Measurements from ENCODE around the gene DCTN5.
A peak's percentile ranks its signal among the peaks of the same experiment; 100 is the strongest.

DCTN5 gene

GRCh38 chr16:23663918-23664317 lies 22.7 kb downstream of the DCTN5 start:
- DNase-seq (ENCODE audit: low read depth), result no peak

GRCh38 chr16:23666571-23667354 lies 25.5 kb downstream of the DCTN5 start:
- DNase-seq (ENCODE audit: low read depth), result no peak

- DNase-seq (ENCODE audit: low read depth), result no peak
Measured at GRCh38 chr16:23667355-23667659, 26.0 kb downstream of the DCTN5 start.

GRCh38 chr16:23668225-23668624 lies 27.0 kb downstream of the DCTN5 start:
- DNase-seq (ENCODE audit: low read depth), result no peak

- no peak for DNase-seq (ENCODE audit: low read depth)
Measured at GRCh38 chr16:23668873-23669272, 27.6 kb downstream of the DCTN5 start.

- DNase-seq (ENCODE audit: low read depth), result peak; percentile 67
Measured at GRCh38 chr16:23670137-23670776, 29.0 kb downstream of the DCTN5 start.

- no peak for DNase-seq (ENCODE audit: low read depth)
Measured at GRCh38 chr16:23673971-23674614, 32.8 kb downstream of the DCTN5 start.

GRCh38 chr16:23676924-23677480 lies 35.7 kb downstream of the DCTN5 start:
- DNase-seq (ENCODE audit: low read depth), result no peak

GRCh38 chr16:23678430-23679273 lies 37.4 kb downstream of the DCTN5 start, which contains the start of gene PLK1:
Gene PLK1 (plus strand): TSS chr16:23678889. CDS start chr16:23678933, 44 bp downstream.
- no peak for DNase-seq (ENCODE audit: low read depth)

GRCh38 chr16:23679274-23679985 lies 38.2 kb downstream of the DCTN5 start:
- no peak for DNase-seq (ENCODE audit: low read depth)

- DNase-seq (ENCODE audit: low read depth), result no peak
Measured at GRCh38 chr16:23679986-23680336, 38.7 kb downstream of the DCTN5 start.

GRCh38 chr16:23682181-23682580 lies 40.9 kb downstream of the DCTN5 start:
- DNase-seq (ENCODE audit: low read depth), result no peak

GRCh38 chr16:23683487-23683886 lies 42.2 kb downstream of the DCTN5 start:
- DNase-seq (ENCODE audit: low read depth), result no peak

- no peak for DNase-seq (ENCODE audit: low read depth)
Measured at GRCh38 chr16:23687034-23687808, 46.0 kb downstream of the DCTN5 start.

GRCh38 chr16:23689442-23690187 lies 48.3 kb downstream of the DCTN5 start:
- no peak for DNase-seq (ENCODE audit: low read depth)

GRCh38 chr16:23690771-23691482 lies 49.7 kb downstream of the DCTN5 start:
- DNase-seq (ENCODE audit: low read depth), result no peak

- DNase-seq (ENCODE audit: low read depth), result no peak
Measured at GRCh38 chr16:23691483-23692189, 50.4 kb downstream of the DCTN5 start.

GRCh38 chr16:23692190-23692837 lies 51.0 kb downstream of the DCTN5 start:
- no peak for DNase-seq (ENCODE audit: low read depth)
